IMR-90 (cell line): ENCODE measurements around the gene EIF4E3. TPM values are rescaled to one million over a fixed set of nuclear protein-coding genes. Genes with fewer than 3 reads are reported as not detected.

Source experiments
- ATAC-seq: fragments of 200-7000 bp; cut with Tn5 transposase; 2 replicates; pipeline ENCODE4 v1.9.1; 2020; ENCODE audit warnings: low read depth, mild to moderate bottlenecking, moderate library complexity
- BruUV-seq: library from RNA; stranded (reverse); fragments of 400-500 nt; replicated peaks from 2 replicates; lab custom pipeline; 2021; lab: Mats Ljungman, UMichigan
- CTCF ChIA-PET: fragments of 300-600 bp; formaldehyde crosslinking; extraction: SDS; loops from one replicate; lab custom pipeline; 2021; ENCODE audit warnings: antibody characterized with exemption; lab: Yijun Ruan, JAX
- POLR2A ChIA-PET: fragments of 300-600 bp; sonication (Branson Sonifier 250); formaldehyde crosslinking; loops from one replicate; lab custom pipeline; 2022; ENCODE audit warnings: antibody characterized with exemption; ENCODE audit not compliant: unreplicated experiment; lab: Charles Lee
- DNase-seq: peaks from one replicate; pipeline ENCODE4 v3.0.0; 2013
- H2AFZ ChIP-seq: replicated peaks from 2 replicates; pipeline ENCODE3; 2013; ENCODE audit warnings: low read length, mild to moderate bottlenecking; ENCODE audit not compliant: poor library complexity
- H2AK5ac ChIP-seq: 2 replicates; pipeline ENCODE4 v1.6.1; 2013; ENCODE audit warnings: low read depth, low read length, inconsistent platforms
- H2AK9ac ChIP-seq: replicated peaks from 2 replicates; pipeline ENCODE3; 2013; ENCODE audit warnings: mild to moderate bottlenecking, low read depth, low read length, moderate library complexity; ENCODE audit not compliant: poor library complexity
- H2BK120ac ChIP-seq: 2 replicates; pipeline ENCODE4 v1.6.1; 2013; ENCODE audit warnings: low read depth, low read length, inconsistent platforms
- H2BK15ac ChIP-seq: 3 replicates; pipeline ENCODE4 v1.6.1; 2013; ENCODE audit warnings: low read depth, low read length, inconsistent platforms
- H2BK20ac ChIP-seq: 2 replicates; pipeline ENCODE4 v1.6.1; 2013; ENCODE audit warnings: low read depth, mild to moderate bottlenecking, inconsistent platforms, low read length, moderate library complexity
- H2BK5ac ChIP-seq: 2 replicates; pipeline ENCODE4 v1.6.1; 2013; ENCODE audit warnings: mild to moderate bottlenecking, low read depth, low read length, inconsistent platforms; ENCODE audit not compliant: poor library complexity, severe bottlenecking
- H3K14ac ChIP-seq: replicated peaks from 2 replicates; pipeline ENCODE4 v1.6.1; 2013; ENCODE audit warnings: low read depth, low read length, inconsistent platforms
- H3K18ac ChIP-seq: 2 replicates; pipeline ENCODE4 v1.6.1; 2013; ENCODE audit warnings: low read depth, low read length, control low read depth
- H3K23ac ChIP-seq: 2 replicates; pipeline ENCODE4 v1.6.1; 2013; ENCODE audit warnings: low read depth, low read length, inconsistent platforms
- H3K27ac ChIP-seq: 2 replicates; pipeline ENCODE4 v1.5.1; 2013; ENCODE audit warnings: mild to moderate bottlenecking, control low read depth, low read length; ENCODE audit not compliant: insufficient read depth
- H3K27me3 ChIP-seq: 2 replicates; pipeline ENCODE4 v1.6.1; 2013; ENCODE audit warnings: low read length; ENCODE audit not compliant: control insufficient read depth, insufficient read depth
- H3K36me3 ChIP-seq: 2 replicates; pipeline ENCODE4 v1.6.1; 2013; ENCODE audit warnings: low read length, mixed read lengths; ENCODE audit not compliant: control insufficient read depth, insufficient read depth
- H3K4ac ChIP-seq: 2 replicates; pipeline ENCODE4 v1.6.1; 2013; ENCODE audit warnings: low read depth, low read length, inconsistent platforms
- H3K4me1 ChIP-seq: 2 replicates; pipeline ENCODE4 v1.6.1; 2013; ENCODE audit warnings: low read length, mixed read lengths; ENCODE audit not compliant: control insufficient read depth, insufficient read depth
- H3K4me2 ChIP-seq: 2 replicates; pipeline ENCODE4 v1.6.1; 2013; ENCODE audit warnings: low read depth, mild to moderate bottlenecking, control low read depth, low read length, moderate library complexity
- H3K4me3 ChIP-seq: 2 replicates; pipeline ENCODE4 v1.5.1; 2013; ENCODE audit warnings: low read depth, mild to moderate bottlenecking, control low read depth, low read length, moderate library complexity; ENCODE audit not compliant: insufficient read depth
- H3K56ac ChIP-seq: 2 replicates; pipeline ENCODE4 v1.6.1; 2013; ENCODE audit warnings: low read length, inconsistent platforms; ENCODE audit not compliant: insufficient read depth; ENCODE audit errors: extremely low read depth
- H3K79me1 ChIP-seq, 2 experiments: 2 replicates each; pipeline ENCODE4 v1.6.1; 2013; ENCODE audit warnings: low read length in 2 of 2, inconsistent platforms in 1 of 2, low read depth in 1 of 2
- H3K9ac ChIP-seq: 2 replicates; pipeline ENCODE4 v1.6.1; 2013; ENCODE audit warnings: low read depth, low read length, control low read depth
- H3K9me1 ChIP-seq: 2 replicates; pipeline ENCODE4 v1.6.1; 2013; ENCODE audit warnings: low read length, inconsistent platforms; ENCODE audit not compliant: insufficient read depth
- H3K9me3 ChIP-seq: 2 replicates; pipeline ENCODE4 v1.6.1; 2013; ENCODE audit warnings: low read length; ENCODE audit not compliant: control insufficient read depth, insufficient read depth
- H4K20me1 ChIP-seq: 2 replicates; pipeline ENCODE4 v1.6.1; 2013; ENCODE audit warnings: low read length, inconsistent platforms; ENCODE audit not compliant: insufficient read depth
- H4K5ac ChIP-seq: 2 replicates; pipeline ENCODE4 v1.6.1; 2013; ENCODE audit warnings: mild to moderate bottlenecking, low read depth, low read length, control low read depth
- H4K8ac ChIP-seq, 2 experiments: 2 replicates each; pipeline ENCODE4 v1.6.1; 2013; ENCODE audit warnings: low read depth in 2 of 2, low read length in 2 of 2, control low read depth in 1 of 2, inconsistent platforms in 1 of 2
- H4K91ac ChIP-seq: 2 replicates; pipeline ENCODE4 v1.6.1; 2013; ENCODE audit warnings: low read depth, low read length, inconsistent platforms; ENCODE audit not compliant: insufficient read depth
- FOS ChIP-seq: fragments of 150-350 bp; IDR thresholded peaks from 2 replicates; pipeline ENCODE4 v1.6.1; 2016; ENCODE audit warnings: low read depth, low read length
- MAFK ChIP-seq: IDR thresholded peaks from 2 replicates; pipeline ENCODE4 v1.6.1; 2012; ENCODE audit warnings: low read depth, low read length, improper control_type of control experiment
- SMC3 ChIP-seq: fragments of 150-350 bp; IDR thresholded peaks from 2 replicates; pipeline ENCODE4 v1.6.1; 2016; ENCODE audit warnings: low read depth, mild to moderate bottlenecking, antibody characterized with exemption, low read length, moderate library complexity
- WGBS, 2 experiments: methylation state at CpG; one replicate each; pipeline versions ENCODE4 v1.1.5 to v1.1.7; 2013; ENCODE audit warnings: missing lambda C conversion rate in 2 of 2; ENCODE audit not compliant: insufficient read length in 1 of 2; ENCODE audit errors: extremely low coverage in 2 of 2; 5-methylcytosine and 5-hydroxymethylcytosine counted together
- dilution Hi-C: fragments of 300-500 bp; cut with HindIII; formaldehyde crosslinking; loops from one replicate; pipeline ENCODE4 v1.14.3; 2018; ENCODE audit warnings: low sequenced_read_pairs; ENCODE audit not compliant: unreplicated experiment
- in situ Hi-C: fragments of 300-500 bp; cut with MboI; formaldehyde crosslinking; loops from 3 replicates; pipeline ENCODE4 v1.14.3; 2019; ENCODE audit warnings: low sequenced_read_pairs, inconsistent platforms, mixed read lengths
- intact Hi-C: fragments of 100-400 bp; cut with micrococcal nuclease; formaldehyde crosslinking; loops from 2 replicates; pipeline ENCODE4 v1.10.0; 2022
- polyA plus RNA-seq, 3 experiments: library from polyadenylated mRNA; depleted of rRNA; stranded (reverse); fragments of >200 nt; gene quantifications; 2 replicates each; pipeline ENCODE4 v1.2.3, GENCODE V29; 2012; ENCODE audit warnings: low replicate concordance in 1 of 3
- total RNA-seq: library from RNA; depleted of rRNA; stranded (reverse); fragments of >200 nt; gene quantifications from 2 replicates; pipeline ENCODE4 v1.2.3, GENCODE V29; 2012
- TF ChIP-seq, protein P1 (sequence below): fragments of 150-350 bp; IDR thresholded peaks from 2 replicates; pipeline ENCODE4 v1.6.1; 2016; ENCODE audit warnings: low read depth, mild to moderate bottlenecking, low read length, moderate library complexity, borderline replicate concordance

EIF4E3 gene
- total and polyA plus RNA-seq, 2 of the 4 experiments (the other 2 are of a cell fraction) = 0.72 to 1.1 TPM

DNA sequence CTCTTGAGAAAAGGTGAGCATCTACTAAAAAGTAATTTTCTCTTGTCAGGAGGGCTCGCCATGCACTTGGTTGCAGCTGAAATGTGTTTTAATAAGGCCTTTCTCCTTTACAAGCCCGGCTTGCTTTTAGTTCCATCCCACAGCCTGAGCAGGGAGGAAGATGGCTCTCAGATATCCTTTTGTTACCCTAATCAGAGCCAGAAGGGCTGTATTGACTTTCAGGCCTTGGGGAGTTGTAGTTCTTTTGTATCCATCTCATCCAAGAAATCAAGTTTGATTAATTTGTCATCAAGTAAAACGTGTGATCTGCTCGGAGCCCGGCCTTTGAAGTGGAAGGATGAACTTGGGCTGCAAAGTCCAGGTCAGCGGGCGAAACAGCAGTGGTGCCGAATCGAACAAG, 52.9 kb downstream of the EIF4E3 start:
- no peaks in the 10 kb centered on the region for H3K4me1 ChIP-seq
- H2AK9ac ChIP-seq = no peak overlapping the region
- no peak overlapping the region for H3K27ac ChIP-seq
- no peak overlapping the region for H3K18ac ChIP-seq
- H2AFZ ChIP-seq = no peak overlapping the region
- H2AK5ac ChIP-seq = no peak overlapping the region
- no peak overlapping the region for H2BK5ac ChIP-seq
- no peak overlapping the region for H4K91ac ChIP-seq
- CTCF ChIA-PET = interaction anchor here (1.0 kb wide), 1 partner anchor 16 kb away, joined by 8 read pairs; no protein-coding TSS in a partner anchor
- no peaks in the 10 kb centered on the region for H3K9me3 ChIP-seq
- H4K5ac ChIP-seq = no peak overlapping the region
- no peak; the same call in 1 of the 2 replicates for ATAC-seq
- H2BK20ac ChIP-seq = no peak overlapping the region
- H3K56ac ChIP-seq = no peak overlapping the region
- no peaks in the 10 kb centered on the region for H3K36me3 ChIP-seq
- DNase-seq = no peak
- no peak overlapping the region for H2BK120ac ChIP-seq
- BruUV-seq = no TSS peak
- in situ Hi-C loops (loop anchor here (25.0 kb wide), 1 partner anchor 1610 kb away; no protein-coding TSS in a partner anchor), intact Hi-C loops (no loop called here), dilution Hi-C loops (no loop called here)
- POLR2A ChIA-PET = no interaction called here
- H4K20me1 ChIP-seq = no peaks in the 10 kb centered on the region
- H4K8ac ChIP-seq = no peak overlapping the region
- WGBS, 2 experiments = 78% methylated on average over 4 of the region's 9 CpGs; no CpG with 5 or more reads in 1 of the 2 experiments
- H2BK15ac ChIP-seq = no peak overlapping the region
- no peak overlapping the region for H3K9ac ChIP-seq
- TF ChIP-seq, protein P1, sequence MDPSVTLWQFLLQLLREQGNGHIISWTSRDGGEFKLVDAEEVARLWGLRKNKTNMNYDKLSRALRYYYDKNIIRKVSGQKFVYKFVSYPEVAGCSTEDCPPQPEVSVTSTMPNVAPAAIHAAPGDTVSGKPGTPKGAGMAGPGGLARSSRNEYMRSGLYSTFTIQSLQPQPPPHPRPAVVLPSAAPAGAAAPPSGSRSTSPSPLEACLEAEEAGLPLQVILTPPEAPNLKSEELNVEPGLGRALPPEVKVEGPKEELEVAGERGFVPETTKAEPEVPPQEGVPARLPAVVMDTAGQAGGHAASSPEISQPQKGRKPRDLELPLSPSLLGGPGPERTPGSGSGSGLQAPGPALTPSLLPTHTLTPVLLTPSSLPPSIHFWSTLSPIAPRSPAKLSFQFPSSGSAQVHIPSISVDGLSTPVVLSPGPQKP = no peak
- TF ChIP-seq MAFK = no peak
- no peak for TF ChIP-seq FOS
- TF ChIP-seq SMC3 = no peak
- no peaks in the 10 kb centered on the region for H3K27me3 ChIP-seq
- no peaks in the 10 kb centered on the region for H3K79me1 ChIP-seq
- H3K9me1 ChIP-seq = no peaks in the 10 kb centered on the region; the same call in 1 of the 2 replicates
- H3K4ac ChIP-seq = no peak overlapping the region
- H3K4me2 ChIP-seq = no peak overlapping the region
- no peak overlapping the region for H3K4me3 ChIP-seq
- H3K23ac ChIP-seq = no peak overlapping the region
- H3K14ac ChIP-seq = no peak overlapping the region
